HPDE6-E6E7 (cell line): Measurements from ENCODE around the gene DCC.

Source experiments
- DNase-seq: peaks from one replicate; pipeline ENCODE4 v3.0.0; 2011; ENCODE audit warnings: missing footprints; ENCODE audit errors: extremely low spot score

Gene DCC

DNA sequence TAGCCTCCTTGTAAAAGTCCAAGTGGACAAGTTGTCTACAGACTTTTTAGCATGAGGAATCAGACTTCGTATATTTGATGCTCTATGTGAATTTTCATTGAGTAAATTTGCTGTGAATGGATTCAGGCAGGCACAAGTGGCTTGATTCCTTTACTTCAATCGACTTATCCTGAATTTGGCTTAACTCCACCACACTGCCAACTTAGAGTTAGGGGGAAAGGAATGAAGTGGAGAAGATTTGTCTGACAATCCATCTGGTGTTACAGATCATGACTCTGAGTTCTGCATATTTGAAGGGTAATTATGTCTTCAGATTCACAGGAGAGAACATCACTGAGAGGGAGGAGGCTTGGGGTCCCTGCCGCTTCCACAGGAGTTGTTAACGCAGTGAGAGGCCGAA is 829.3 kb downstream of the DCC start:
- DNase-seq: no peak

DNA sequence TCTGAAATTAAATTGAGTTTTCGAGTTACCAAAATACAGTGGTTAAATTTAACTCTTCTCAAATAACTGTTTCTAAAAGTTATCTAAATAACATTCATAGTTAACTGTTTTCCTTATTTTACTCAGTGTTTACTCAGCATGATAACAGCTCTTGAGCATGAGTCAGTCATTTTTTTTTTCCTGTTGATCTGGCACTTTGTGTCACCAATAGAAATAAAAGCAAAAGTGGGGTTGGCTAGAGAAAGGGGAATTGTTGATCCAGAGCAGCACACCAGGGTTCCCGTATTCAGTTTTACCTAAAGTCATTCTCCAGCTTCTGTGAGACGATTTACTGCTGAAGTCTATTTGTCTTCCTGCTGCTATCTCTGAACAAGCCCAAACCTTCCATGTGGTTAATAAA is 851.6 kb downstream of the DCC start:
- DNase-seq: no peak

DNA sequence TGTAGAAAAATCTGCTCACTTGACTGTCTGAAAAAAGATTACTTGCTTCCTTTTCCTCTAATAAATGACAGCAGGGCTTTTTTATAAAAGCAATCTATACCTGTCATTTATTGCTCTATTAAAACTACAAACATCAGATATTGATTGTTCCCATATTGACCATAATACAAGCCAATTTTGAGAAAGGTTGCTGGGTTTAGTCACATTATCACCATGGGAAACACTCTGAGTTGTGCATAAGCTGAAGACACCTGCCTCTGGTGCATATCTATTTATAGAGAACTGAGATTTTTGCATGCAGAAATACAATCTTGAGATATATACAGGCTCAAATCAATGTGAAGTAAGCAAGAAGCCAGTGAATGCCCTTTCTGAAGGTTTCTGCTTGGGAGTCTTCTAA is 853.9 kb downstream of the DCC start:
- DNase-seq: no peak

DNA sequence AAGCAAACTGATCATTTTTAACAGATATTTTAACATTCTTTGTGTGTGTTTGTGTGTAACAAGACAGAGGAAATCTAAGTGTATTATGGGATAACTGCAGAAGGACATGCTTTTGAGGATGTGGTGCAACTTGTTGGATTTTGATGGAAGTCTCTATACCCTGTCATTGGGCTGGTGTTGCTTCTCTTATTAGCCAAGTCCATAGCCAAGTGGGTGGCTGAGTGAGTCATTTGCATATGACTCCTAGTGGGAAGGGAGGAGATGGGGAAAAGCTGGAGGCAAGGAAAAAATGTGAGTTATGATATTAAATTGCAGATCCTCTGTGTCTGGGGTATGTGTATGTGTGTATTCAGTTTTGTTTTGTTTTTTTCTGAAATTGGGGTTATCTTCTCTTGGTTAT is 879.9 kb downstream of the DCC start:
- no peak for DNase-seq

DNA sequence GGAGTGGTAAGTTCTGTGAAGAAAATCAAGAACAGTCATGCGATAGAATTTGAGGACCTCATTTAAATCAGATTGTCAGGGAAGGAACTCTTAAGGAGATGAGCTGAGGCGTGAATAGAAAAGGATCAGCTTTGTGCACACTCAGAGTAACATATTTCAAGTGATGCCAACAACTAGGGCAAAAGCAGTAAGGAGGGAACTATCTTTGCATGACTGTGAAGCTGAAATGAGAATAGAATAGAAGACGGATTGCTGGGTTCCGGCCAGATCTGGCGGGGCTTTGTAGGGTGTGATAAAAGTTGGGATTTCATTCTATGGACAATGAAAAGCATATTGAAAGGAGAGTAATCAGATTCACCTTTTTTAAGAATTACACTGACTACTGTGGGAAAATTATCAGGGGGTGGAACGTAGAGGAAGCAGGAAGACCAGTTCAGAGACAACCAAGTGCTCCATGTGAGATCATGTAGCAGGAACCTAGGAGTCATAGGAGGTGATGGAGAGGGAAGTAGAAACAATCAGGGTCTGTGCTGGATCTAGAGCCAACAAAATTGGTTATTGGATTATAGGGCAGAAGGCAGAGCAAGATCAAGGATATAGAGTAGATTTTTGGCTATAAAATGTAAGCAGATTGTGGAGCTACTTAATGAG is 884.3 kb downstream of the DCC start:
- DNase-seq: no peak

DNA sequence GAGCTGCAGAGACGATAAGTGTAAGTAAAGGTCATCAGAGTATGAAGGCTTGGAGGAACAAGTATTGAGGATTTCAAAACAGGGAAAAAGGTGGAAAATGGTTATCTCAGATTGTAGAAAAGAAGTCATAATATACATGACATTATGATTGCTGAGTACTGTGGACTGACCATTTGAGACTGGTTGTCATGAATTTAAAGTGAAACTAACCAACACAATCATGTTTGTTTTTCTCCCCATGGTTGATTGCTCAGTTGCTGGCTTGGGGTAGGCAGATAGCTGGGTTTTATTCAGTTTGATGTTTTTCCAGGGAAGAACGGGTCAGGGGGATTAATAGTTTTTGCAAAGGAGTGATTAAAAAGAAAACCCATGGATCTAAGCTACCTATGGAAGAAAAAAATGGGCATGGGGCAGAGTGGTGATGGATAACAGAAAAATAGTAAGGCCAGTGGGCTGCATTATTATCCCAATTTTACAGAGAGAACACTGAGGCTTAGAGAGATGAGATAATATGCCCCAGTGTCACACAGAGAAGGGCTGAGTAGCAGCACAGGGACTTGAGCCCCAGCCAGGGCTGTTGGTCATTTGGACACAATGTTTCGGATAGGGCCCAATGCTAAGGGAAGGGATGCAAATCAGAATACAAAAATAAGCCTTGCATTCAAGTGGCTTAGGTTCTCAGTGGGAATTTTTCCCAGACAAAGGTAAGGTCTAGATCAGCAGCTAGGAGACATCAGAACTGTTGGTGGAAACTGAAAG is 885.7 kb downstream of the DCC start:
- DNase-seq: no peak

DNA sequence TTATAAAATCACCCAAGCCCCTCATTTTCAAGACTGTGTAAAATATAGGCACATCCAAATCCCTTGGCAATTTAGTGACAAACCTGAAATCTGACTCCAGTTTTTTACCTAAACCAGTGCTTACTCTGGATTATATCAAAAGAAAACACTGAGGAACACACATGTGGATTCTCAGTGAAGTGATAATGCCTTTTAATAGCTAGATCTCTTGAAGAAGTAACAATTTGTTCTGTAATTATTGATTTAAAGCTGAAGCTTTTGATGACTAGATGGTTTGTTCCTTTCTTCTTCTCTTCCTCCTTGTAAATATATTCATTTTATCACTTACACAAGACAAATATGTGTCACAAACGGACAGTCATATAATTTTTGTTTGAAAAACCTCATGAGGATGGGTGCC is 894.6 kb downstream of the DCC start:
- DNase-seq: no peak

DNA sequence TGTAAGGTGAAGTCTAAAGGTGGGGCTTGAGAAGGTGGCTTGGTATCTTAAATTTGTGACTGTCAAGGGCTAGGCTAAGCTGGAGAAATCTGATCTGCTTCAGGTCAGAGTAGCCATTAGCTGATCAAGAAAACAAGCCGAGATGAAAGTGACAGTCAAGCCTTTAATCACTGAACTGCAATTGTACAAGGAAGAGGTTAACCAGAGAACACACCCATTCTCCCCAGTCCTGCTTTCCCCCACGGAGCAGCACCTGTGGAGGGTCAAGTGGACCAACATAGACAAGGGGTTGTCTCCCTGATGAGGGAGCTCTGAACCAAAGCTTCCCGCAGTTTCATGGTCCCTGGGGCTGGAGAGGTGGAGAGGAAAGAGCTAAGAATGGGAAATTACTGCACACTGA is 901.2 kb downstream of the DCC start:
- no peak for DNase-seq

DNA sequence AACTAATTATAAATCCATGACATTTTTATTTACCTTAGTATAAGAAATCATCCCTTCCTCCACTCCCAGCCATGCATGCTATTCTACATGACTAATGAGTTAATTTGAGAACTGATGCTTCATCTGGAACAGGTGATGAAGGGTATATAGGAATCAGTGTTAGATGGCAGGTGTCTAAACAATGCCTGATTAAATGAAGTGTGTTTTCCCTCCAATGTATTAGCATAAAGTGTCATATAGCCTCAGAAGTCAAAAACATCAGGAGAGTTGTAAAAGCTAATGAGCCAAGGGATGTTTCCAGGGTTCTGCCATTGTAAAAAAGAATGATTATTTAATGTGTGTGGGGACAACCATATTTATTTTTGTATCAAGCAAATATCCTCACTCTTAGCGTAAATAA is 913.8 kb downstream of the DCC start:
- DNase-seq: no peak

DNA sequence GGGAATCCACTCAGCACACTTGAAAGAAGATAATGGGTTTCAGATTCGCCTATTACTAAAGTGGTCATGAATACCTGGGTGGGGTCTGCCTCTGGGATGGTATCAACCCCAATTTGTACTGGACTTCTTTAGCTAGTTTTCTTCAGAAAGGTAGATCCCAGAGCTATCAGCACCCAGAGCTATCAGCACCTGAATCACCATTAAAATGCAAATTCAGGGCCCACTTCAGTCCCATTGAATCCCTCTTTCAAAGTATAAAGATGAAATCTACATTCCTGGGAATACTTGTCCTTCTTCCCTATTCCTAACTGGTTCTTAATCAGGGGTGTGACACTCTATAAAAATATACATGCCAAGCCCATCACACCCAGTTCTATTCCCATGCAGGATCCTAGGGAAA is 914.3 kb downstream of the DCC start:
- no peak for DNase-seq

DNA sequence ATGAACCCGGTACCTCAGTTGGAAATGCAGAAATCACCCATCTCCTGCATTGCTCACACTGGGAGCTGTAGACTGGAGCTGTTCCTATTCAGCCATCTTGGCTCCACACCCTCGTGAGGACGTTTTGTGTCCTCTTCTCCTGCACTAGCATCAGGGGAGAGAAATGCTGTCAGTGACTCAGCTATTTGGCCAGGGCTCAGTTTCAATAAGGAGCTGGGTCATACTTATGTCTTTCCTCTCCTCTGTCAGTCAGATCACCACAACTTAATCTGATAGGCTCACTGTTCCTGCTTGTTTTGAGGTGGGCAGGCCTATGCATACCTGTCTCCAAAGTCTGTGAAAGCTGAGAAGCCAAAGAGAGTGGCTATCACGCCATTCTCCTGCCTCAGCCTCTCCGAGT is 921.2 kb downstream of the DCC start:
- DNase-seq: no peak

DNA sequence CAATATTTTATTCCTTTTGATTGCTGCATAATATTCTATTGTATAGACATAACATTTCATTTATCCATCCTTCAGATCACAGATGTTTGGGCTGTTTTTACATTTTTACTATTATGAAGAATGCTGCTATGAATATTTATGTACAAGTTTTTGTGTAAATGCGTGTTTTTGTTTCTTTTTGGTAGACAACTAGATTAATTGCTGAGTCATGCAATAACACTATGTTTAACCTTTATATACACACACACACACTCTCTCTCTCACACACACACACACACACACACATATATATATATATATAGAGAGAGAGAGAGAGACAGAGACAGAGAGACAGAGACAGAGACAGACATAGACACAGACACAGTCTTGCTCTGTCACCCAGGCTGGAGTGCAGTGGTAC is 926.9 kb downstream of the DCC start:
- no peak for DNase-seq

DNA sequence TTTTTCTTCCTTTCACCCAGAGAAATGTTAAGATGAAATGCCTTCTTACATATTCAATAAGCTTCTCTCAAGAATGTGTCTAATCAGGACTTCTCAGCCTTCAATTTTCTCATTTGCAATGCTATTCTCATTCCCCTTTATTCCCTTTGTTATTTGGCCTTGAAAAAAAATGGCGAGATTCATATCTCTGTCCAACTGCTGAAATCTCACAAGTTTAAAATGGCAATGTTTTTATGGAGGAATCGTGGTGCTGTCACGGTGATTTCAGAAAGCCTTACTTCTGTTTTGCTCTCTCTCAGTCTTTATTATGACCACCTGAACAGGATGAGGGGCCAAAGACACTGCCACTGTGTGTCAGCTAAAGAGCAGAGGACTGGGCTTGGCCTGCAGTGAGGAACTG is 928.5 kb downstream of the DCC start:
- DNase-seq: no peak

DNA sequence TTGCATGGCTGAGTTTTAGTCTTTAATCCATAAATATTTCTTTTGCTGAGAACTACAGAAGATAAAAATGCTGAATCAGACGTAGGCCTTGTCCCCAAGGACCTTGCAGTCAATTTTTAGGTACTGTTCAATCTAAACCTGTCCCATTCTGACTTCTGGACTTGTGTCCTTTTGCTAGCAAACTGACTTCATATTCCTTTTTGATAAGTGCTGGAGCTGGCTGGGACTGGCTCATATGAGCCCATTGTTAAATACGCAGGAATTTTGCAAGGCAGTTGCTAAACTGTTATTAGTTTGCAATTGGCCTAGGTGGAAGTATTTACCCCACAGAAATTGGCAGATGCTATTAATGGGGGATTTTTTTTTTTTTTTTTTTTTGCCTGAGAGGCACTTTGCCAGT is 941.4 kb downstream of the DCC start:
- no peak for DNase-seq

DNA sequence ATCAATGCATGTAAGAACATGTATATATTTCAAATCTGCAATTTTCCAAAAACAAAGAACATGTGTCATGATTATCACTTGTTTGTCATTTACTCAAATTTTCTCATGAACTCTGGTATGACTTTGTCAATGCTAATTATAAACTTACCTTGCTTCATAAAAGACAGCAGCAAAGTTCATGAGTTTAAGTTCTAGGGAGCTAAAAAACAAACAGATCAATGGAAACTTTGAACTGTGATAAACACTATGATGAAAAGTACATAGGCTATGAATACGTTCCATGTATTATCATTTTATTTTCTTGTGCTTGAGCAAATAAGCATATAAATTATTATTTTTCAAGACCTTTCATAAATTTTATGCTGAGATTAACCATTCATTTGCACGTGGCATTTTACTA is 943.7 kb downstream of the DCC start:
- no peak for DNase-seq

DNA sequence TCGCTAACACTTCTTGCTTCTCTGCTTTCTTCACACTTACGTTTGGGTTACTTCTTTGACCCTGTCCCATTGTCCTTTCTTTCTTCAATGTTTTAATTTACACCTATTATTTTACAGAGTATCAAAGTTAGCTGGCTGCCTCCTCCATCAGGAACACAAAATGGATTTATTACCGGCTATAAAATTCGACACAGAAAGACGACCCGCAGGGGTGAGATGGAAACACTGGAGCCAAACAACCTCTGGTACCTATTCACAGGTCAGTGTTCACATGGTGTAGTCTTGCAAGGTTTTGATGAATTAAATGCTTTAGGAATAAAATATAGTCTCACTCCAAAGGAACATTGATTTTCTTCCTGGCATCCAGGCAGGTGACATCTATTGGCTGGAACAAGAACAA is 965.5 kb downstream of the DCC start:
- DNase-seq: no peak

DNA sequence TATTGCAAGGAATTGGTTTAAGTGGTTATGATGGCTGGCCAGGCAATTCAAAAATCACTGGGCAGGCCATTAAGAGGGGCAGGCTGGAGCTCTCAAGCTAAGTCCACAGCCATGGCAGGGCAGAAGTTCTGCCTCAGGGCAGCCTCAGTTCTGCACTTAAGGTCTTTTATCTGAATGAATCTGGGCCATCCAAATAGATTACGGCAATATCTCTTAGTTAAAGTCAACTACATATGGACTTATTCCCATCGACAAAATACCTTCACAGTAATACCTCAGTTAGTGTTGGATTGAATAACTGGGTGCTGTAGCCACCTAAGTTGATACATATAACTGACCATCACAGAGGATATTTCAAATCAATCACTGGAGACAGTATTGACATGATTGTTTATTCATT is 979.6 kb downstream of the DCC start:
- no peak for DNase-seq

DNA sequence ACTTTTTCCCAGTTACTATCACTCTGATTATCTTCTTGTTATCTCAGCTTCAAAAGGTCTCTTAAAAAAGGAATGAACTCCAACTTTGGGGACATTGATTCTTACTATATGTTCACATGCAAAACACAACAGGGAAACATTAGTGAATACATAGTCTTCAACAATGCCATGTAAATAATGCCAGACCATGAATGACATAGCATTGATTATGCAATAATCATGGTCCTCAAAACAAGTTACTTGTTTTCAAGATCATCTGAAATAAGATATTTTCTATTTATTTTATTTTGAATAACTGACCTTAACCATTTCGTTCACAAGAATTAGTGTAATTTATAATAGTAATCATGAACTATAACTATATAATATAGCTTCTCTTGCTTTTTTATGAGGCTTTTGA is 982.2 kb downstream of the DCC start:
- no peak for DNase-seq

DNA sequence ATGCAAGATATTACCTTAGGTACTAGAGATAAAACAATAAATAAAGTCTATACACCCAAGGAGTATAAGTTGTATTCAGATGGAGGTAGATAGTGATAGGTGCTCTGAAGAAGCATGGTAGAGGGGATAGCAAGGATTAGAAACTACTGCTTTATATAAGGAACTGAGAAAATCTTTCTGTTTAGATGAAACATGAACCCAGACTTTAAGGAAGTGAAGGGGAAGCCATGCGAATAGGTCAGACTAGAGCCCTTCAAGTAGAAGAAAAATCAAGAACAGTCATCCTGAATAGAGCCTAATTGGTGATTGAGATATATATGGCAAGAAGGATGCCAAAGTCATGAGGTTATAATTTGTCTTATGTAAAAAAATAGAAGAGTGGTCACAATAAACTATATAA is 984.4 kb downstream of the DCC start:
- no peak for DNase-seq

DNA sequence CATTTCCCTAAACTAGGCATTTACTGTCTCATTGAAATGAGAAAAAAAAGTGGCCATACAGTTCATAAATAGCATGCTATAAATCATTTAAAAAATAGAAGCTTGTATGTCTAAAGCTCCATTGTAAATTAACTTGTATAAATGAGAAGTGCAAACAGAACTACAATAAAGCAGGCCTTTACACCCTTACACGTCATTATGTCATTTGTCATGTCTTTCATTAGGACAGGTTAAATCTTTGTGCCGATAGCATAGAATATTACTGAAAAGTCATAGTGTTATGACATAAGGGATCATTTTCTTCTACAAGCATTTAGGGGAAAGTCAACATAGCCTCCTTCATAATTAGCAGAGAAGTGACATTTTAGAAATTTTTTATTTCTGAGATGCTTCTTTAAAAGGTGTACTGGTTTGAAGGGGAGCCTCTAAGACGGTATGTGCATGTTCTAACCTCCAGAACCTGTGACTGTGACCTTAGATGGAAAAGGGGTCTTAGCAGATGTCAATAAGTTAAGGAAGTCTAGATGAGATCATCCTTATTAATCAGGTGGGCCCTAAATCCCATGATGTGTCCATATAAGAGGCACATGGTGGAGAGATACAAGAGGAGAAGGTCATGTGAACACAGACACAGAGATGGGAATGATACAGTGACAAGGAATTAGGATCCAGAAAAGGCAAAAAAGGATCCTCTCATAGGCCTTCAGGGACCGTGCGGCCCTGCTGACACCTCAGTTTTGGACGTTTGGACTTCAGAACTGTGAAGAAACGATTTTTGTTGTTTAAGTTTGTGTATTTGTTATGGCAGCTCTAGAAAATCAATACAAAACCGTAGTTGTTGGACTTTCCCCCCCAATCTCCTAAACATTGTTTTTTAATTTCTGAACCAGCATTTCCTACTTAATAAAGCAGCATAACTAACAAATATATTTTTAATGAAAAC is 1020.8 kb downstream of the DCC start:
- no peak for DNase-seq

DNA sequence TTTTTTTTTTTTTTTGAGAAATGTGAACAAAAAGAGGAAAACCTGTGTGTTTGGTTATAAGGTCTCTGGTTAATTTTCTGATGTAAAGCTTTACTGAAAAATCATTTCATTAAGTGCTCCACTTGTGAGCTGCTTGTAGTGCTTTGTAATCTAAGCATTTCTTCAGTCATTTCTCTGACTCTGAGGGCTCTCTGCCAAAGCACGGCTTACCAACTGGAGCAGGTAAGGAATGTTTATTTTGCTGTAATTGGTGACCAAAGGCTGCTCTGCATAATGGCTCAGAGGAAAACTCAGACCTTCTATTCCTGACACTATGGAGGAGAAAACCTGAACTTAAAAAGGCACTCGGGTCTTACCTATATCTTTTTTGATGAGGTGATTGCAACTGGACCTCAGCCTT is 1035.6 kb downstream of the DCC start:
- DNase-seq: no peak

DNA sequence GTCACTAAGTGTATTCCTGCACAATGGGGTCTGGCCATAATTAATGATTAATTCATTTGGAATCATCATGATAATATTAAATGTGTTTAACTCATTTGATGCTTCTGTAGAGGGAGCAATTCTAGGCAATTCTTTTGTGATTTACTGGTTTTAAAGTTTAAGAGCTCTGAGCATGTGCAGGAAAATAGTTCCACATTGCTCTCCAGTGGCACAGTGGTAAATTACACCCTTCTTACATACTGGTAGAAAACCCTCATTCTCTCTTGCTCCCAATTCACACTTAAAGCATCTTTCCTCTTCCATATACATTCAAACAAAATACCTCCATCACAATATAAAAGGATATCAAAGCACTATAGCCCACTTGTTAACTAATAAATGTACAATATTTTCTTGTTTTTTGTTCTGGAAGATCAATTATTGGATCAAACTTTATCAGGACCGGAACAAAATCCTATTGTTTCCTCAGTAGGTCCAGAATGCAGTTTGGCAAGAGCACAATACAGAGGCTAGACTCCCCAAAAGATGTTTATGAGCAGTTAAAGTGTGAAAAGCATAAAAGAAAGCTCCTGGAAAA is 1040.2 kb downstream of the DCC start:
- DNase-seq: no peak
